Posterior vena cava (tissue), 2 donors: ENCODE results near the gene NOC3L. TPM values are rescaled to one million over a fixed set of nuclear protein-coding genes. Genes with fewer than 3 reads are reported as not detected.
"Not testable (repeated sequence)": the region's sequence is repeated elsewhere in the genome, so short reads cannot be mapped to it uniquely, and the experiment has no call there.

Experiments used
- DNase-seq: peaks from one replicate; pipeline ENCODE4 v3.0.0-alpha.2; 2020; ENCODE audit warnings: low spot score
- intact Hi-C, 2 donors: fragments of 100-400 bp; cut with DNase I; formaldehyde crosslinking; loops; one replicate each; pipeline versions ENCODE4 v1.14.1 to v1.14.2; 2022 to 2023
- long read RNA-seq, 2 donors: library from polyadenylated mRNA; unstranded; transcript quantifications; one replicate each; pipeline ENCODE4 v2.0.0, GENCODE V29; 2020 to 2021
- total RNA-seq, 2 donors: library from RNA; stranded (reverse); fragmentation: NEBNext Ultra II Directional; extraction: Animal tissue kit (Norgen Biotek cat#: 25700); gene quantifications; one replicate each; pipeline ENCODE4 v1.2.1, GENCODE V29; 2021
- donor health status: DM: yes; HTN: yes; CAD: no.
- donor health status: DM: yes; HTN: yes; CAD: no.

The NOC3L gene
- 10 to 100 TPM; 15.5 to 18.6 TPM for total RNA-seq
- long read RNA-seq, donor 1, partial matches to known transcripts, result 1 of 4 reads
- long read RNA-seq, donor 1, other reads (novel, unspliced or antisense), result 0 of 4 reads
- long read RNA-seq, donor 2, partial matches to known transcripts, result 11 of 11 reads
- long read RNA-seq, donor 2, other reads (novel, unspliced or antisense), result 0 of 11 reads

DNA sequence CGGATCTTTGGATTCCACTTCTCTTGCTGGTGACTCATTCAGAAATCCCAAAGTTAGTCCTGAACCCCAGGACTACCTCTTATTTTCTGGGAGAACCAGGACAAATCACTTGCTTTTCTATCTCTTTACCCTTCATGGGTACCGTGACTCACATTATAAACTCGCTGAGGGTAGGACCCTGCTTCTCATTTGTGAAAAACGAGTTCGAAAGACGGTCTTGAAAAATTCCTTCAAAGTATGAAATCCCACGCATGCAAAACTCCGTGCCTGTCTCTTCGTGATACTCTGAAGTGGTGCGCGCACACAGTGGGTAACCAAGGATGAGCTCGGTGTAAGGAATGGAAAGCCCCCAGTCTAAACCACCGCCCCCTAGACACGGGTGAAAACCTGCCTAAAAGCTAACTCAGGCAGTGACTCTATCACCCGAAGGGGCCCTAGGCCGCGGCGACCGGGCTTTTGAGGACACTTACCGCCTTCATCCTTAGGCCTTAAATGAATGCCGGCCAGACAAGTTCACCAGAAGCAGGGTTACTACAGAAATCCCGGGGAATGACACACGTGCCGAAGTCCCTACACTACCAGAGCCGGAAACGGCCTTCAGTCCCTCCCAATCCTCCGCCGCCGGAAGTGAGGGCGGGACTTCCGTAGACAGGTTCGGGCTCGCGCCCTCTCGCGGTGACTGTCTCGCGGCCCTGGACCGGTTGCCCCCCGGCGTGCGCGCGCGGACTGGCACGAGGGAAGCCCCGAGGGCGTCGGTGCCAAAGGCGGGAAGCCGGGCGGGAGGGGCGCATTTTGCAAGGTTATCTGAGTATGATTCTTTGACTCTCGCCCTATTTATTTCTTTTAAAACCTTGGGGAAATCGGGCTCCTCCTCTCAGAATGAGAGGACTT, at the start of gene NOC3L:
Gene NOC3L (minus strand): TSS at position 580 of the 891 bp plus-strand sequence. CDS start 101 bp downstream, at position 479.
- DNase-seq, result peak; percentile 99
- intact Hi-C loops, result loop anchor here in 1 of 2 donors (10.0 kb wide), 1 partner anchor 82 kb away; no protein-coding TSS in a partner anchor

DNA sequence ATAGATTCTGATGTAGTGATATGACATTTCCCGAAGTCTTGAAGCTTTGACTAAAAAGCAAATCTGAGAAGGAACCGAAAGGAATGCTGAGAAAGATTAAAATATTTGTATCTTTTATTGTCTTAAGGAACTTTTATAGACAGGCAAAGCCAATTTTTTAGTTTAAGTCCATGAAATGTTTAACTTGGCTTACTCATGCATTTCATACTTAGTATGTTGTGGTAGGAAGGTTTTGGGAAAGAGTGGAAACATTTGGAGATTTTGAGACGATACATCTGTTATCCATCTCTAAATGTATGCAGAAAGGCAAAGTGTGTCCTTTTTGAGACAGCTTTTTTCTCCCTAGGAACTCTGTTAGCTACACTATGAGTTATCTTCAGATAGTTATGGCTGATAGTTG, 49.7 kb upstream of the NOC3L start:
- DNase-seq, result no peak
- intact Hi-C loops, result no loop called here

DNA sequence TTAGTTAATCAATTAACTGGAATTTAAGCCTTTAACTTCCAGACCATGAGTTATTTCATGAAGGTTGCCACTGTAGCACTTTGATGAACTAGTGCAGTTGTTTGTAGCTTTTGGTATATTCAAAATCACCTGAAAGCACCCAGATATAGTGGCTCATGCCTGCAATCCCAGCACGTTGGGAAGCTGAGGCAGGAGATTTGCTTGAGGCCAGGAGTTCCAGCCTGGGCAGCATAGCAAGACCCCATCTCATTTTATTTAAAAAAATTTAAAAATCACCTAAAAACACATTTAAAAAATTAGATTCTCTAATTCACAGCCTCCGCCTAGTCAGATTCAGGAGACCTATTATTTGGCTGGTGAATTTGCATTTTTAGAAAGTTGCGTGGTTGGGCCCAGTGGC, 48.6 kb upstream of the NOC3L start:
- intact Hi-C loops, result no loop called here

DNA sequence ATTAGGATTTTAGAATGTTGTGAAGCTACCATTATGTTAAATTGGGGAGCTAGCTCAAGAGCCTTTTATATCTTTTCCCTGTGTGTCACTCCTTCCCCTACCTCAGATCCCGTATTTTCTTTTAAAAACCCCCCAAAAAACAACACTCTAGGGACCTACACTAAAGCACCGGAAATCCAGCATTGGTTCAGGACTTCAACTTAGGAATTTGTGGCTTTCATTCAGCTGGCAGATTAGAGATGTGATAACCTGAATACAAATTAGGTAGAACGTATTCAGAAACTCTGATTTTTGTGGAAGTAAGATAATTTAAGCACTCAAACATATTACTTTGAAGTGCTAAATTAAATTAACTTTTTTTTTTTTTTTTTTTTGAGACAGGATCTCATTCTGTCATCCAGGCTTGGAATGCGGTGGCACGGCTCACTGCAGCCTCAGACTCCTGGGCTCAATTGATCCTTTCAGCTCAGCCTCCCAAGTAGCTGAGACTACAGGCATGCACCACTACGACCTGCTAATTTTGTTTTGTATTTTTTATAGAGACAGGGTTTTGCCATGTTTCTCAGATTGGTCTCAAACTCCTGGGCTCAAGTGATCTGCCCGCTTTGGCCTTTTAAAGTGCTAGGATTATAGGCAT, 46.4 kb upstream of the NOC3L start:
- intact Hi-C loops, result no loop called here
- no peak for DNase-seq

More for the DNA sequence above, 48.6 kb upstream of the NOC3L start:
- no peak for DNase-seq

DNA sequence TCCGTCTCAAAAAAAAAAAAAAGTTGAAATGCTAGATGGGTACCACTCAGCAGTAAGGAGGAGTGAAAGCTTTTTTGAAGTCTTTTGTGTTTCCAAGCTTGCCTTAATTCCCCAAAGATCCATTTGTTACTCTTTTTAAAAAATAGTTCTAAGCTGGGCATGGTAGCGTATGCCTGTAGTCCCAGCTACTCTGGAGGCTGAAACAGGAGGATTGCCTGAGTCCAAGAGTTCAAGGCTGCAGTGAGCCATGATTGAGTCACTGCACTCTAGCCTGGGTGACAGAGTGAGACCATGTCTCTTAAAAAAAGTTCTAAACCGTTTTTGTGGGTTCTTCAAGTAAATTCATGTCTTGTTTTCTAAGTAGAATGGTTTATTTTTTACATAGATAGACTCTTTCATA, 44.9 kb upstream of the NOC3L start:
- intact Hi-C loops, result no loop called here
- no peak for DNase-seq

- no peak for DNase-seq
- intact Hi-C loops, result no loop called here
These were observed 42.7 kb upstream of the NOC3L start for GRCh38 chr10:94405406-94405805.

- intact Hi-C loops, result no loop called here
- peak; percentile 91 for DNase-seq
These were observed 40.9 kb upstream of the NOC3L start for GRCh38 chr10:94403380-94404213.

DNA sequence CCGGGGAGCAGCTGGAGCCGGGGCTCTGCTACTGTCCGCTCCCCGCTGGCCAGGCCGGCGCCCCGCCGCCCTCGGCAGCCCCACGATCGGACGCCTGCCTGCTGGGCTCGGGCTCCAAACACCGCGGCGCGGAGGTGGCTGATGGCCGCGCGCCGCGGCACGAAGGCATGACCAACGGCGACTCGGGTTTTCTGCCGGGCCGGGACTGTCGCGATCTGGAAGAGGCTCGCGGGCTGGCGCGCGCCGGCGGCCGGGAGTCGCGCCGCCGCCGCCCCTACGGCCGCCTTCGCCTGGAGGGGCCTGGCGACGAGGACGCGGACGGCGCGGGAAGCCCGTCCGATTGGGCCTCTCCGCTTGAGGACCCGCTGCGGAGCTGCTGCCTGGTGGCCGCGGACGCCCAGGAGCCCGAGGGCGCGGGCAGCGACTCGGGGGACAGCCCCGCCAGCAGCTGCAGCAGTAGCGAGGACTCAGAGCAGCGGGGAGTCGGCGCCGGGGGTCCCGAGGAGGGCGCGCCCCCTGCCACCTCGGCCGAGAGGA, 40.2 kb upstream of the NOC3L start:
- intact Hi-C loops, result no loop called here
- no peak for DNase-seq

DNA sequence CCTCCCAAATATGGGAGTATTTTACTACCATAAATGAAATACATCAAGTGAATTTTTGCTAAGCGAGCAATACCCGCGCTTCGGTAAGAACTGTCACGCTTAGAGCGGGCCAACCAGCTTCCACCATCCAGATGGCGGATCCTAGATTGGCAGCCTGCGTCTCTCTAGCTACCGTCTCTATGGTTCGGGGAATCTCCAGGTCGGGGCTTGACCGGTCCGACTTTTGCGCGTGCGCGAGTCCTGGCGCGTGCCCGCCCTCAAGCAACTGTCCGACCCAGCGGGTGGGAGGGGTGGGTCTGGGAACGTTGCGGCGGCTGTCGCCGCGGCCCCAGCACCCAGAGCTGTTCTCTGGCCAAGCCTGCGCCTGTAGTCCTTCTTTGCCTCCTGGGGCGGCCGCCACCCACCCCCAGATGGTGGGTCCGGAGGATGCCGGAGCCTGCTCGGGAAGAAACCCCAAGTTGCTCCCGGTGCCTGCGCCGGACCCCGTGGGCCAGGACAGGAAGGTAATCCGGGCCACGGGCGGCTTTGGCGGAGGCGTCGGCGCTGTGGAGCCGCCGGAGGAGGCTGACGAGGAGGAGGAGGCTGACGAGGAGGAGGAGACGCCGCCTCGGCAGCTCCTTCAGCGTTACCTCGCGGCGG, 39.6 kb upstream of the NOC3L start, which contains the start of gene TBC1D12:
Gene TBC1D12 (plus strand): TSS at position 338 of the 639 bp plus-strand sequence. CDS start 73 bp downstream, at position 411.
- DNase-seq, result peak; percentile 98
- intact Hi-C loops, result no loop called here

DNA sequence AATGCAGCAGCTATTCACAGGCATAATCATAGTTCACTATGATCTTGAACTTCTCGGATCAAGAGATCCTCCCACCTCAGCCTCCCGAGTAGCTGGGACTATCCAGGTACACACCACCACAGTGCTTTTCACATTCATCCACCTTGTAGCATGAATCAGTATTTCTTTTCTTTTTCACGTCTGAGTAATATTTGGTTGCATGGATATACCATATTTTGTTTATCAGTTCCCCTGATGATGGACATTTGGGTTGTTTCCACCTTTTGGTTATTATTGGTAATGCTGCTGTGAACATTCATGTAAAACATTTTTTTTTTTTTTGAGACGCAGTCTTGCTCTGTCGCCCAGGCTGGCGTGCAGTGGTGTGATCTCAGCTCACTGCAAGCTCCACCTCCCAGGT, 36.0 kb upstream of the NOC3L start:
- DNase-seq, result no peak
- intact Hi-C loops, result no loop called here

DNA sequence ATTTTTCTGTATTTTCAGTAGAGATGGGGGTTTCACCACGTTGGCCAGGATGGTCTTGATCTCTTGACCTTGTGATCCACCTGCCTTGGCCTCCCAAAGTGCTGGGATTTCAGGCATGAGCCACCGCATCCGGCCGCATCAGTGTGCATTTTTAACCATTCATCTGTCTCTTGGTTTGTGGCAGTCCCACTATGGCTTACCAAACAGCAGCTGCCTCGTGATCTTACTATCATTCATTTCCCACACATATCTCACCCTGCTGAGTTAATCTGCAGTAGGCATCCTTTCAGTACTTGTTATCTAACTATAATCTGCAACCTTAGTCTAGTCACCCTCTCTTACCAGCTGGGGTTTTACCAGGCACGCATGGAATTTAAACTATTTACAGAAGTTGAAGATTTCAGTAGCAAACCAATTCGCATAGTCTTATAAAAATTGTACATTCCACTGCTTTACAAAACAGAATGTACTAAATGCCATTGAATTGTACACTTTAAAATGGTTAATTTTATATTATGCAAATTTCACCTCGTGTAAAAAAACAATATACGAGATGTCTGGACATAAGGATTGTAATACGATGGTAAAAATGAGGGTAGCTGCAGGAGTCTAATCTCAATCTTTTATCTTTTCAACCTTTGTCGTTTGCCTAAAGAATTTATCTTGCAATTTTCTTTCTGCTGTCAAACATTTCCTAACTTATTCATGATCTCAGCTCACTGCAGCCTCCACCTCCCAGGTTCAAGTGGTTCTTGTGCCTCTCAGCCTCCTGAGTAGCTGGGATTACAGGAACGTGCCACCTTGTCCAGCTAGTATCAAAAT, 35.0 kb upstream of the NOC3L start:
- intact Hi-C loops, result no loop called here
- DNase-seq, result no peak

DNA sequence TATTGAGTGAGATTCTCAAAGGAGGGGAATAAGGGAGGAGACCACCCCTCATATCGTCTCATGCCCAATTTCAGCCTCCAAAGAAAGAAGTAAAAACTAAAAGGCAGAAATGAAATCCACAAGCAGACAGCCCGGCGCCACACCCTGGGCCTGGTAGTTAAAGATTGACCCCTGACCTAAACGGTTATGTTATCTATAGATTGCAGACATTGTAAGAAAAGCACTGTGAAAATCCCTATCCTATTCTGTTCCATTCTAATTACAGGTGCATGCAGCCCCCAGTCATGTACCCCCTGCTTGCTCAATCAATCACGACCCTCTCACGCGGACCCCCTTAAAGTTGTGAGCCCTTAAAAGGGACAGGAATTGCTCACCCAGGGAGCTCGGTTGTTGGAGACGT, 29.4 kb upstream of the NOC3L start:
- DNase-seq, intact Hi-C loops: not testable (repeated sequence)

- DNase-seq, intact Hi-C loops: not testable (repeated sequence)
These were observed 23.0 kb upstream of the NOC3L start for GRCh38 chr10:94385733-94386132.

- intact Hi-C loops, result no loop called here
- no peak for DNase-seq
These were observed 20.8 kb upstream of the NOC3L start for GRCh38 chr10:94383530-94383929.

- intact Hi-C loops, result no loop called here
- no peak for DNase-seq
These were observed 14.1 kb upstream of the NOC3L start for GRCh38 chr10:94376865-94377264.

GRCh38 chr10:94375374-94375773, 12.6 kb upstream of the NOC3L start:
- intact Hi-C loops, result no loop called here
- no peak for DNase-seq

DNA sequence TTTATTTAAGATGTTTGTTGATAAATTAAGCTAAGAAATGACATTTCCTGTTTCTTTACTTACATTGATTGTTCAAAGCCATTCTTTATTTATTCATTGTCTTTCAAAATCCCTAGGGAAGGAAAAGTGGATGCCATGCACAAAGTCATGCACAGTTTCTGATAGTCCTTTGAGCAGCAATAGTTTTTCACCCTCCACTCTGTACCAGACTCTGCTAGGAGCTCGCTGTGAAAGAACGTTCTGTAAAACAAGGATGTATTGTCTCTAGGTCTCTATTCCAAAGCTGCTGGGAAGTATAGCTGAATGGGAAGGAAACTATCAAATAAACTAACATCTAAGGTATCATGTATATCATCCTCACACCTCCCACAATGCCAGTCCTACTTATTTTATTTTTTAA, 7.8 kb upstream of the NOC3L start:
- DNase-seq, result no peak
- intact Hi-C loops, result no loop called here

DNA sequence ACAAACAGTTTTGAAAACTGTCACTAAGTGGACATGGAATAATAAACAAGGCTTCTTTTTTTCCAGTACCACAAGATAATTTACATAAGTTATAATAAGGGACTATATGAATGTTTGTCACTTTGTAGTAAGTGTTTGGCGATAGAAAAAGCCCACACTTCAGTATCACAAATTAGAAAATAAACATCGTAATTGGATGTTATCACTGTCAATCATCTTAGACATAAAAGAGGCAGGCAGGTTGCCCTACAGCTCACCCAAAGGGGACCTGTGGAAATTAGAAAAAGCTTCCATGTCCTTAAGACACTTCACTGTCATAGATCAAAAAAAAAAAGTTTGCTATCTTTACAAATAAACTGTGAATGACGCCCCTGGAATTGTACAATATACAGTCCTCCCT, 3.6 kb upstream of the NOC3L start:
- intact Hi-C loops, result loop anchor here in 1 of 2 donors (10.0 kb wide), 1 partner anchor 78 kb away; no protein-coding TSS in a partner anchor
- DNase-seq, result no peak
